Measurements from ENCODE around the gene FUBP3.

FUBP3 gene

GRCh38 chr9:130633336-130634190 lies 54.2 kb downstream of the FUBP3 start:
- TF ChIP-seq GABPA (IDR thresholded peaks at IDR 0.05; ENCODE audit: low read depth) (no peak), REST (IDR thresholded peaks at IDR 0.05; ENCODE audit: insufficient replicate concordance, low read depth) (no peak), SPI1 (IDR thresholded peaks at IDR 0.05; ENCODE audit: borderline replicate concordance, low read depth) (no peak), CTCF (IDR thresholded peaks at IDR 0.05; ENCODE audit: insufficient read depth, low read length) (no peak), POLR2AphosphoS5 (IDR thresholded peaks at IDR 0.05; ENCODE audit: low read depth) (no peak)
- H3K27me3 ChIP-seq (ENCODE audit: insufficient read depth, poor library complexity, severe bottlenecking) = no peaks in the 10 kb centered on the region
- H3K27ac ChIP-seq (replicated peaks) = no peak overlapping the region
- no peak overlapping the region for H3K4me3 ChIP-seq (replicated peaks; ENCODE audit: insufficient read depth, low read length)
- DNase-seq (ENCODE audit: low read depth in 1 of 2, low spot score in 1 of 2) = no peak

GRCh38 chr9:130634191-130634768 lies 54.9 kb downstream of the FUBP3 start:
- Histone ChIP-seq H3K27me3 (ENCODE audit: insufficient read depth, poor library complexity, severe bottlenecking) (no peaks in the 10 kb centered on the region), H3K4me3 (replicated peaks; ENCODE audit: insufficient read depth, low read length) (no peak overlapping the region), H3K27ac (replicated peaks) (no peak overlapping the region)
- TF ChIP-seq REST (IDR thresholded peaks at IDR 0.05; ENCODE audit: insufficient replicate concordance, low read depth) = no peak
- TF ChIP-seq POLR2AphosphoS5 (IDR thresholded peaks at IDR 0.05; ENCODE audit: low read depth) = no peak
- no peak for TF ChIP-seq SPI1 (IDR thresholded peaks at IDR 0.05; ENCODE audit: borderline replicate concordance, low read depth)
- no peak for TF ChIP-seq CTCF (IDR thresholded peaks at IDR 0.05; ENCODE audit: insufficient read depth, low read length)
- TF ChIP-seq GABPA (IDR thresholded peaks at IDR 0.05; ENCODE audit: low read depth) = no peak
- DNase-seq (ENCODE audit: low read depth in 1 of 2, low spot score in 1 of 2) = no peak

GRCh38 chr9:130634801-130635200 lies 55.4 kb downstream of the FUBP3 start:
- no peak for DNase-seq (ENCODE audit: low read depth in 1 of 2, low spot score in 1 of 2)
- TF ChIP-seq SPI1 (IDR thresholded peaks at IDR 0.05; ENCODE audit: borderline replicate concordance, low read depth) (no peak), REST (IDR thresholded peaks at IDR 0.05; ENCODE audit: insufficient replicate concordance, low read depth) (no peak), POLR2AphosphoS5 (IDR thresholded peaks at IDR 0.05; ENCODE audit: low read depth) (no peak), GABPA (IDR thresholded peaks at IDR 0.05; ENCODE audit: low read depth) (no peak), CTCF (IDR thresholded peaks at IDR 0.05; ENCODE audit: insufficient read depth, low read length) (no peak)
- H3K4me3 ChIP-seq (replicated peaks; ENCODE audit: insufficient read depth, low read length) = no peak overlapping the region
- H3K27ac ChIP-seq (replicated peaks) = no peak overlapping the region
- H3K27me3 ChIP-seq (ENCODE audit: insufficient read depth, poor library complexity, severe bottlenecking) = no peaks in the 10 kb centered on the region
